ENCODE results near the gene SPTB.

SPTB gene

GRCh38 chr14:64825509-64825908 is 54.2 kb downstream of the SPTB start:
- no peak overlapping the region for H3K4me3 ChIP-seq (replicated peaks; ENCODE audit: low read depth, low read length)
- TF ChIP-seq CTCF (IDR thresholded peaks at IDR 0.05; ENCODE audit: low read length, missing control alignments) = no peak
- no peak for DNase-seq (ENCODE audit: low read depth)

GRCh38 chr14:64825006-64825405 is 54.7 kb downstream of the SPTB start:
- TF ChIP-seq CTCF (IDR thresholded peaks at IDR 0.05; ENCODE audit: low read length, missing control alignments) = no peak
- no peak overlapping the region for H3K4me3 ChIP-seq (replicated peaks; ENCODE audit: low read depth, low read length)
- DNase-seq (ENCODE audit: low read depth) = no peak

- DNase-seq (ENCODE audit: low read depth) = no peak
- no peak for TF ChIP-seq CTCF (IDR thresholded peaks at IDR 0.05; ENCODE audit: low read length, missing control alignments)
- H3K4me3 ChIP-seq (replicated peaks; ENCODE audit: low read depth, low read length) = no peak overlapping the region
Observed at GRCh38 chr14:64824471-64824870, 55.2 kb downstream of the SPTB start.

GRCh38 chr14:64823305-64823861 is 56.3 kb downstream of the SPTB start:
- H3K4me3 ChIP-seq (replicated peaks; ENCODE audit: low read depth, low read length) = no peak overlapping the region
- peak; percentile 71 for DNase-seq (ENCODE audit: low read depth)
- TF ChIP-seq CTCF (IDR thresholded peaks at IDR 0.05; ENCODE audit: low read length, missing control alignments) = peak; percentile 66

- no peak for TF ChIP-seq CTCF (IDR thresholded peaks at IDR 0.05; ENCODE audit: low read length, missing control alignments)
- no peak overlapping the region for H3K4me3 ChIP-seq (replicated peaks; ENCODE audit: low read depth, low read length)
- no peak for DNase-seq (ENCODE audit: low read depth)
Observed at GRCh38 chr14:64821651-64822050, 58.1 kb downstream of the SPTB start.

GRCh38 chr14:64818151-64818550 is 61.6 kb downstream of the SPTB start:
- no peak for DNase-seq (ENCODE audit: low read depth)
- no peak for TF ChIP-seq CTCF (IDR thresholded peaks at IDR 0.05; ENCODE audit: low read length, missing control alignments)
- no peak overlapping the region for H3K4me3 ChIP-seq (replicated peaks; ENCODE audit: low read depth, low read length)

- no peak overlapping the region for H3K4me3 ChIP-seq (replicated peaks; ENCODE audit: low read depth, low read length)
- no peak for TF ChIP-seq CTCF (IDR thresholded peaks at IDR 0.05; ENCODE audit: low read length, missing control alignments)
- DNase-seq (ENCODE audit: low read depth) = no peak
Observed at GRCh38 chr14:64817631-64818030, 62.1 kb downstream of the SPTB start.

Measured in fibroblast of pulmonary artery (primary cell).